ENCODE measurements around the gene RAD18. TPM values are rescaled to one million over a fixed set of nuclear protein-coding genes. Genes with fewer than 3 reads are reported as not detected.

Gene RAD18
- total and polyA plus RNA-seq, 8 donors: 10.2 to 16.8 (median 13.1) TPM

- DNase-seq: no peak
- Histone ChIP-seq H3K4me3 (no peak overlapping the region), H3K27ac (no peak overlapping the region), H3K36me3 (no peaks in the 10 kb centered on the region), H3K27me3 (no peaks in the 10 kb centered on the region), H3K9me3 (no peaks in the 10 kb centered on the region), H3K4me1 (no peaks in the 10 kb centered on the region)
- intact Hi-C loops (cut with DNase I): no loop called here
- ATAC-seq: peak; percentile 47
- TF ChIP-seq CTCF (IDR thresholded peaks at IDR 0.05): no peak
Measured at GRCh38 chr3:8869613-8870012, 93.7 kb downstream of the RAD18 start.

GRCh38 chr3:8868996-8869395 lies 94.3 kb downstream of the RAD18 start:
- TF ChIP-seq CTCF (IDR thresholded peaks at IDR 0.05): no peak
- Histone ChIP-seq H3K27me3 (no peaks in the 10 kb centered on the region), H3K4me3 (no peak overlapping the region), H3K27ac (no peak overlapping the region), H3K9me3 (no peaks in the 10 kb centered on the region), H3K36me3 (no peaks in the 10 kb centered on the region), H3K4me1 (no peaks in the 10 kb centered on the region)
- no peak for DNase-seq
- intact Hi-C loops (cut with DNase I): no loop called here
- no peak for ATAC-seq

- Histone ChIP-seq H3K9me3 (no peaks in the 10 kb centered on the region), H3K27ac (no peak overlapping the region), H3K4me3 (no peak overlapping the region), H3K4me1 (no peaks in the 10 kb centered on the region), H3K36me3 (no peaks in the 10 kb centered on the region), H3K27me3 (no peaks in the 10 kb centered on the region)
- DNase-seq (no peak), ATAC-seq (no peak)
- TF ChIP-seq CTCF (IDR thresholded peaks at IDR 0.05): no peak
- intact Hi-C loops (cut with DNase I): no loop called here
Measured at GRCh38 chr3:8867646-8868045, 95.6 kb downstream of the RAD18 start.

- TF ChIP-seq CTCF (IDR thresholded peaks at IDR 0.05): no peak
- no peaks in the 10 kb centered on the region for H3K9me3 ChIP-seq
- H3K27ac ChIP-seq: no peak overlapping the region
- no peaks in the 10 kb centered on the region for H3K4me1 ChIP-seq
- no peak for DNase-seq
- ATAC-seq: no peak
- no peaks in the 10 kb centered on the region for H3K27me3 ChIP-seq
- H3K4me3 ChIP-seq: no peak overlapping the region
- no peaks in the 10 kb centered on the region for H3K36me3 ChIP-seq
- intact Hi-C loops (cut with DNase I): no loop called here
Measured at GRCh38 chr3:8865697-8866096, 97.6 kb downstream of the RAD18 start.

- no peaks in the 10 kb centered on the region for H3K9me3 ChIP-seq
- ATAC-seq (no peak), DNase-seq (no peak)
- H3K36me3 ChIP-seq: no peaks in the 10 kb centered on the region
- H3K4me1 ChIP-seq: no peaks in the 10 kb centered on the region
- H3K4me3 ChIP-seq: no peak overlapping the region
- H3K27me3 ChIP-seq: no peaks in the 10 kb centered on the region
- H3K27ac ChIP-seq: no peak overlapping the region
- intact Hi-C loops (cut with DNase I): no loop called here
- TF ChIP-seq CTCF (IDR thresholded peaks at IDR 0.05): no peak
Measured at GRCh38 chr3:8864402-8865350, 98.6 kb downstream of the RAD18 start.
